Peyer's patch (tissue), 4 donors: ENCODE results near the gene MYO3B.

Source experiments
- CTCF ChIP-seq, 6 experiments: fragments of 450-650 bp in 4 of 6; fragments of 200-600 bp in 2 of 6; sonication (generic) in 1 of 6; IDR thresholded peaks; one replicate each; pipeline ENCODE4 v1.5.1; 2017 to 2019; ENCODE audit warnings: antibody characterized with exemption in 6 of 6, mild to moderate bottlenecking in 3 of 6, moderate library complexity in 1 of 6
- POLR2A ChIP-seq, 2 donors: fragments of 450-650 bp; IDR thresholded peaks; one replicate each; pipeline ENCODE4 v1.5.1; 2017; ENCODE audit warnings: antibody characterized with exemption in 2 of 2, mild to moderate bottlenecking in 2 of 2, moderate library complexity in 2 of 2

GRCh38 chr2:170255137-170255536 is 77.2 kb downstream of the MYO3B start:
- TF ChIP-seq CTCF (IDR thresholded peaks at IDR 0.05) = no peak
- no peak for TF ChIP-seq POLR2A (IDR thresholded peaks at IDR 0.05)
